Measurements from ENCODE around the gene ZFAND3. TPM values are rescaled to one million over a fixed set of nuclear protein-coding genes. Genes with fewer than 3 reads are reported as not detected.
"Not testable (repeated sequence)": the region's sequence is repeated elsewhere in the genome, so short reads cannot be mapped to it uniquely, and the experiment has no call there.

ZFAND3 gene
- total and polyA plus RNA-seq, 3 donors from 2014 or later = 104 to 329 (median 109) TPM

DNA sequence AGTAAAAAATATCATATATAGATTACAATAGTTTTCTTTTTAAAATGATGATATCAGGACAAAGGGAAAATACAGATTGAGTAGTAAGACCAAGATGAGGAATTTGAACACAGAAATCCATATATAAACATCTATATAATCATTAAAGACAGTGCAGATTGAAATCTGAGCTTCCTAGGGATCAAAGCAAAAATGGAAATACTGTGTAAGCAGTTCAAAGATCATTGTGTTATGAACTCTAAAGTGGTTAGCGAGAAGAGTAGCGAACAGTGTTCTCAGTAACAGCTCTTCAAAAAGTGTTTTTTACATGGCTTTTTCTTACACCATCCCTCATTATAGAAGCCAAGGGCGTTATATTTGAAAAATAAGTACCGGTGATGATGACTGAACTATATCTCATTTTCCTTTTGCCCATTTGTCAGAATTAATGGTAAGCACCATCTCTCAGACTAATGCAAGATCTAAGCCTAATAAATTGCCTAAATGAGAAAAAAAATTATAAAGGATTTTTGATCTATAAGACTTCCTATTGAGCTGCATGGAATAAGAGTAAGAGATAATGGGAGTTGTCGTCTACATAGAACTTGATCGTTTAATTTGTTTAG is 226.3 kb downstream of the ZFAND3 start:
- no peak overlapping the region for H3K4me3 ChIP-seq
- intact Hi-C loops (cut with DNase I; ENCODE audit: low total_unique reads) = no loop called here
- no peaks in the 10 kb centered on the region for H3K27me3 ChIP-seq
- WGBS, 2 donors = 88 to 94% methylated on average over 6 of the region's 6 CpGs
- no peaks in the 10 kb centered on the region for H3K36me3 ChIP-seq (ENCODE audit: low read depth, missing control alignments)
- TF ChIP-seq POLR2A (IDR thresholded peaks at IDR 0.05) (no peak), CTCF (IDR thresholded peaks at IDR 0.05) (no peak)
- no peaks in the 10 kb centered on the region for H3K9me3 ChIP-seq
- no peaks in the 10 kb centered on the region for H3K4me1 ChIP-seq
- no peak for DNase-seq
- H3K27ac ChIP-seq = no peak overlapping the region

DNA sequence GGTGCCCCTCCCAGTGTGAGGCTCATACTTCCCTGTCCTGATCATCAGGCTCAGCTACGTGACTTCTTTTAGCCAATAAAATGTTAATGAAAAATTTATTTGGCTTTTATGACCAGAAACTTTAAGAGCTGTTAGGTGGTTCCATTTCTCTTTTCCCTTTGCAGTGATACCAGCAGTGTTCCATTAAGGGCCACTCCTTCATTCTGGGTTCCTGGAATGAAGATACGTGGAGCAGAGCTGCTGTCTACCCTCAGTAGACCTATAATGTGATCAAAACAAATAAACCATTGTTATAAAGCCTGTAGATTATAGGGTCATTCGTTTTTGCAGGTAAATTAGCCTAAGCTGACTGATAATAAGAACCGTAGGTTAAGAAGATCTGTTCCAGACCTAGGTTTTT is 228.0 kb downstream of the ZFAND3 start:
- no peak overlapping the region for H3K27ac ChIP-seq
- no peak overlapping the region for H3K4me3 ChIP-seq
- no peak for DNase-seq
- H3K9me3 ChIP-seq = no peaks in the 10 kb centered on the region
- H3K4me1 ChIP-seq = no peaks in the 10 kb centered on the region
- H3K27me3 ChIP-seq = no peaks in the 10 kb centered on the region
- no peaks in the 10 kb centered on the region for H3K36me3 ChIP-seq (ENCODE audit: low read depth, missing control alignments)
- WGBS, 2 donors = 90% methylated on average over 4 of the region's 4 CpGs
- intact Hi-C loops (cut with DNase I; ENCODE audit: low total_unique reads) = no loop called here
- no peak for TF ChIP-seq POLR2A (IDR thresholded peaks at IDR 0.05)
- no peak for TF ChIP-seq CTCF (IDR thresholded peaks at IDR 0.05)

GRCh38 chr6:38049861-38050397 is 230.4 kb downstream of the ZFAND3 start:
- intact Hi-C loops (cut with DNase I; ENCODE audit: low total_unique reads) = not testable (repeated sequence)

DNA sequence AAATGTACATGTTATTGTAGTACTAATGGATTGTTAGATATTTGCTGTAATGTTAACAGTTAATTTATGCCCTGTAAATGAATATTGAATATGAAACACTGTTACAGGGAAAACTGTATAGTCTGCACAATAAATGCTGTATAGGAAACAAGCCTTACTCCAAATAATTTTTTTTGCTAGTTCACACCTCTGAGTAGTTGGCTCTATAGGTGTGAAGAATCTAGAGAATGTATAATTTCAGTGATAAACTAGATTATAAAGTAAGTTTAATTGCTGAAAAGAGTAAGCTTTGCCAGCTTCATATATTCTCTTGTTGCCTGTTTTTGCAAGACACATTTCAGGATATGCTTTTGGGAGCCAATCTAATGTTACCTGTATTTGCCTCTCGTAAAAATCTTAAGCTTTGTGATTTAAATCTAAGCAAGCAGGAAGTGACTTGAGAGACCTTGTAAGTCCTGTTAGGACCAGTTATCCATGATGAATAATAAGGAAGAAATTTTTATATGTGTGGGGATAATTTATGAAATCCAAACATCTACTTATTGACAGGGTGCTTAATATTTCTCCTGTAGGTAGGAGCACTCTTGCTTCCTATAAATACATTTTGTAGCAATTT is 232.4 kb downstream of the ZFAND3 start:
- no peaks in the 10 kb centered on the region for H3K4me1 ChIP-seq
- no peak overlapping the region for H3K4me3 ChIP-seq
- H3K36me3 ChIP-seq (ENCODE audit: low read depth, missing control alignments) = no peaks in the 10 kb centered on the region
- H3K27ac ChIP-seq = no peak overlapping the region
- WGBS, 2 donors = 91 to 94% methylated on average over 1 of the region's 1 CpG
- TF ChIP-seq POLR2A (IDR thresholded peaks at IDR 0.05) (no peak), CTCF (IDR thresholded peaks at IDR 0.05) (no peak)
- H3K27me3 ChIP-seq = no peaks in the 10 kb centered on the region
- DNase-seq = no peak
- no peaks in the 10 kb centered on the region for H3K9me3 ChIP-seq
- intact Hi-C loops (cut with DNase I; ENCODE audit: low total_unique reads) = no loop called here

More at GRCh38 chr6:38049861-38050397, 230.4 kb downstream of the ZFAND3 start:
- H3K27me3 ChIP-seq; H3K4me3 ChIP-seq; H3K27ac ChIP-seq; DNase-seq; H3K4me1 ChIP-seq; H3K36me3 ChIP-seq (ENCODE audit: low read depth, missing control alignments); H3K9me3 ChIP-seq: not testable (repeated sequence)
- 90 to 93% methylated on average over 9 of the region's 9 CpGs for WGBS, 2 donors

DNA sequence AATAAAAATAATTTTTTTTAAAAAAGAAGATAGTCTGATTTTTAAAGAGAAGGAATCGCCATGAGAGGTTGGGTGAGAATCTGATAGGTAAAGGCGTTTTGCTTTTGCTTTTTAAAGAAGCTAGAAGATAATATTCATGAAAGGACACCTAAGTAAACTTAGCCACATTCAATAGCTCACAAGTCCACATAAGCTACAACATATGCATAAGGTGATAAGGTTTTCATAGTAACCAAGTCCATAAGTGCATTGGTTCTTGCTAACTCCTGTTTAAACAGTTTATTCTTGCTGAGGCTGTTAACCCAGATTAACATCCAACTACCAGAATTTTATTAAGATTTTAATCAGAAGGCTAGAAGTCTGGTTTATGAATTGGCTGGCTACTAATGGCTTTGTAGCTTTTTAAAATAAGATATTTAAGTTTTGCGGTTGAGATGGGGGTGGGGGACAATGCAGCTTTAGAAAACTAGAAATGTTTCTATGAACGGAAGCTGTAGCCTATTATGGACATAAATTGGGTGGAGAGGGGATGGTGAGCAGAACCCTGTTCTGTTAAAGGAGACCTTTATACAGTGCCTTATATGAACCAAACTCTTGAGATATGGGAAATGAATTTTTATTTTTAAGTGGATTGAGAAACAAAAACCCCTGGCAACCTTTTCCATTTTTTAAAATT is 235.1 kb downstream of the ZFAND3 start:
- no peaks in the 10 kb centered on the region for H3K4me1 ChIP-seq
- no peaks in the 10 kb centered on the region for H3K36me3 ChIP-seq (ENCODE audit: low read depth, missing control alignments)
- intact Hi-C loops (cut with DNase I; ENCODE audit: low total_unique reads) = no loop called here
- H3K27ac ChIP-seq = no peak overlapping the region
- 90 to 92% methylated on average over 4 of the region's 4 CpGs for WGBS, 2 donors
- no peaks in the 10 kb centered on the region for H3K9me3 ChIP-seq
- TF ChIP-seq CTCF (IDR thresholded peaks at IDR 0.05) (no peak), POLR2A (IDR thresholded peaks at IDR 0.05) (no peak)
- H3K4me3 ChIP-seq = no peak overlapping the region
- H3K27me3 ChIP-seq = no peaks in the 10 kb centered on the region
- no peak for DNase-seq

Measured in testis (tissue), 3 donors.